ENCODE data around the gene PDCD2L.

Gene PDCD2L

DNA sequence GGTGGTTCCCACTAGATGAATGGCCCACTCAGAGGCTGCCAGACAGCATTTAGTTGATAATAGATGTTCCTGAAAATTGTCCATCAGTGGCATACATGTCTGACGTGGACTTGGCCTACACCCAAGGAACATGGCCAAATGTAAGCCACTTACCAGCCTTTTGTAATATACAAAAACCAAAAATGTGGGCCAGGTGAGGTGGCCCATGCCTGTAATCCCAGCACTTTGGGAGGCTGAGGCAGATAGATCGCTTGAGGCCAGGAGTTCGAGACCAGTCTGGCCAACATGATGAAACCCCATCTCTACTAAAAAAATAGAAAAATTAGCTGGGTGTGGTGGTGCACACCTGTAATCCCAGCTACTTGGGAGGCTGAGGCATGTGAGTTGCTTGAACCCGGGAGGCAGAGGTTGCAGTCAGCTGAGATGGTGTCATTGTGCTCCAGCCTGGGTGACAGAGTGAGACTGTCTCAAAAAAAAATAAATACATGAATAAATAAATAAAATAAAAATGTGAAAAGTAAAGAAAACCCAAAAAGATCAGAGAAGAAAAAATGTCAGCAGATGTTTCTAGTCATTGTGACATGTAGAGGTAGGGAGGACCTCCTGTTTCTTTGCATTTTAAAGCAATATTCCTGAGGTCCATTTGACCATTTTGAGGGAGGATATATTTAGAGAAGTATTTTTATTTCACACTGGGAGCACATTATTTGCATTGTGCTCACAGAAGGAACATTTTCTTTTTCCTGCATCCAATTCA is 70.2 kb downstream of the PDCD2L start:
- DNase-seq: no peak

DNA sequence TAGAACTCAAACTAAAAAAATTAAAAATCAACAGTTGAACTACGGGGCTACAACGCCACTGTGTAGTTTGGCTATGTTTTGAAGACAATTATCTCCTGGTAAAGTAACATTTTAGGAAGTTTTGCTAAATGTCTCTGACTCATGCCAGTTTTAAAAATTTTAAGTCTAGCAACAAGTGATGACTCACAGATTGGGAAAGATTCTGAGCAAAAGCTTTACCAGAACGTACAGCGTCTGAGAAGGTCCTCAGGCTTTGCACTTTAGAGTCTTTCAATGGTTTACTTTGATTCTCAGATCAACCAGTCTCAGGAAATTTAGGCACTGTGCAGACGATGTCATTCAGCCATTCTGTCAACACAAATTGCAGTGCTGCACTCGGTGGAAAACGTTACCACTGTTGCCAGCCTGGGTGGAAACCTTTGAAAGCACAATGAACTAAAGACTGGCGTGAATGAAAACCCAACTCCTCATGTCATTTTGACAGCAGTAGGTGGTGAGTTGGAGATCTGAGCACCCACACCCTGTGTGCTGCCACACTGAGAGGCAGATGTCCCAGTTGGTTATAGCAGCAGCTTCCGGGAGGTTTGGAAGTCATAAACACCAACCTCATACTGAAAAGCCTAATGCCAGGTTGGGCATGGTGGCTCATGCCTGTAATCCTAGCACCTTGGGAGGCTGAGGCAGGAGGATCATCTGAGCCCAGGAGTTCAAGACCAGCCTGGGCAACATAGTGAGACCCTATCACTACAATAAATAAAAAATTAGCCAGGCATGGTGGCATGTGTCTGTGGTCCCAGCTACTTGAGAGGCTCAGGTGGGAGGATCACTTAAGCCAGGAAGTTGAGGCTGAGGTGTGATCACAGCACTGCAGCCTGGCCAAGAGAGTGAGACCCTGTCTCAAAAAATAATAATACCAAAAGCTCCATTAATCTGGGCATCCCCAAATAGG is 71.1 kb downstream of the PDCD2L start:
- DNase-seq: peak in 1 of 2 experiments; percentile 32
